Skeletal muscle satellite cell (primary cell): ENCODE measurements around the gene KCNE1.

ENCODE experiments used
- H3K27me3 ChIP-seq: 2 replicates; pipeline ENCODE4 v1.7.0; 2013; ENCODE audit warnings: low read length; ENCODE audit not compliant: control insufficient read depth, insufficient read depth
- H3K36me3 ChIP-seq: 2 replicates; pipeline ENCODE4 v1.7.0; 2013; ENCODE audit warnings: mild to moderate bottlenecking, control low read depth, low read length; ENCODE audit not compliant: insufficient read depth
- H3K4me1 ChIP-seq: 2 replicates; pipeline ENCODE4 v1.7.0; 2013; ENCODE audit warnings: low read length; ENCODE audit not compliant: control insufficient read depth, insufficient read depth
- H3K4me2 ChIP-seq: 2 replicates; pipeline ENCODE4 v1.7.0; 2013; ENCODE audit warnings: mild to moderate bottlenecking, low read length
- H3K4me3 ChIP-seq: 2 replicates; pipeline ENCODE4 v1.7.0; 2013; ENCODE audit warnings: low read length
- H3K9ac ChIP-seq: 2 replicates; pipeline ENCODE4 v1.7.0; 2013; ENCODE audit warnings: mild to moderate bottlenecking, low read depth, low read length, moderate library complexity
- H3K9me3 ChIP-seq: replicated peaks from 2 replicates; pipeline ENCODE4 v1.7.0; 2013; ENCODE audit warnings: mild to moderate bottlenecking, control low read depth, low read length

Gene KCNE1

GRCh38 chr21:34520764-34521508, 8.9 kb upstream of the KCNE1 start:
- H3K4me1 ChIP-seq = peaks cover 14% of the 10 kb centered on the region
- no peak overlapping the region for H3K9ac ChIP-seq
- no peak overlapping the region for H3K4me2 ChIP-seq
- H3K9me3 ChIP-seq = no peaks in the 10 kb centered on the region
- no peak overlapping the region for H3K4me3 ChIP-seq
- peaks cover 42% of the 10 kb centered on the region for H3K36me3 ChIP-seq
- H3K27me3 ChIP-seq = no peaks in the 10 kb centered on the region

- H3K4me3 ChIP-seq = no peak overlapping the region
- H3K36me3 ChIP-seq = peaks cover 42% of the 10 kb centered on the region
- no peak overlapping the region for H3K9ac ChIP-seq
- no peak overlapping the region for H3K4me2 ChIP-seq
- no peaks in the 10 kb centered on the region for H3K27me3 ChIP-seq
- peaks cover 8% of the 10 kb centered on the region for H3K4me1 ChIP-seq
- H3K9me3 ChIP-seq = no peaks in the 10 kb centered on the region
Measured at GRCh38 chr21:34520281-34520680, 8.3 kb upstream of the KCNE1 start.

- no peak overlapping the region for H3K4me2 ChIP-seq
- peaks cover 2% of the 10 kb centered on the region for H3K4me1 ChIP-seq
- peaks cover 42% of the 10 kb centered on the region for H3K36me3 ChIP-seq
- H3K9me3 ChIP-seq = no peaks in the 10 kb centered on the region
- no peaks in the 10 kb centered on the region for H3K27me3 ChIP-seq
- H3K9ac ChIP-seq = no peak overlapping the region
- H3K4me3 ChIP-seq = no peak overlapping the region
Measured at GRCh38 chr21:34519694-34520093, 7.7 kb upstream of the KCNE1 start.

GRCh38 chr21:34519016-34519415, 7.0 kb upstream of the KCNE1 start:
- H3K9ac ChIP-seq = no peak overlapping the region
- H3K4me3 ChIP-seq = no peak overlapping the region
- no peaks in the 10 kb centered on the region for H3K27me3 ChIP-seq
- H3K4me2 ChIP-seq = no peak overlapping the region
- H3K36me3 ChIP-seq = peaks cover 42% of the 10 kb centered on the region
- H3K9me3 ChIP-seq = no peaks in the 10 kb centered on the region
- no peaks in the 10 kb centered on the region for H3K4me1 ChIP-seq

- no peaks in the 10 kb centered on the region for H3K4me1 ChIP-seq
Measured at GRCh38 chr21:34518301-34518700, 6.3 kb upstream of the KCNE1 start.

GRCh38 chr21:34517491-34518245, 5.7 kb upstream of the KCNE1 start:
- Histone ChIP-seq H3K4me1 (no peaks in the 10 kb centered on the region), H3K4me3 (no peak overlapping the region), H3K27me3 (no peaks in the 10 kb centered on the region)

More at GRCh38 chr21:34518301-34518700, 6.3 kb upstream of the KCNE1 start:
- Histone ChIP-seq H3K9ac (no peak overlapping the region), H3K36me3 (peaks cover 42% of the 10 kb centered on the region), H3K4me2 (no peak overlapping the region), H3K4me3 (no peak overlapping the region), H3K27me3 (no peaks in the 10 kb centered on the region), H3K9me3 (no peaks in the 10 kb centered on the region)

GRCh38 chr21:34517039-34517438, 5.0 kb upstream of the KCNE1 start:
- Histone ChIP-seq H3K27me3 (no peaks in the 10 kb centered on the region), H3K4me2 (no peak overlapping the region), H3K4me3 (no peak overlapping the region), H3K9ac (no peak overlapping the region), H3K9me3 (no peaks in the 10 kb centered on the region), H3K36me3 (peaks cover 42% of the 10 kb centered on the region), H3K4me1 (peaks cover 4% of the 10 kb centered on the region)

More at GRCh38 chr21:34517491-34518245, 5.7 kb upstream of the KCNE1 start:
- no peak overlapping the region for H3K4me2 ChIP-seq
- H3K36me3 ChIP-seq = peaks cover 42% of the 10 kb centered on the region
- H3K9ac ChIP-seq = no peak overlapping the region
- H3K9me3 ChIP-seq = no peaks in the 10 kb centered on the region

GRCh38 chr21:34514576-34515115, 2.6 kb upstream of the KCNE1 start:
- Histone ChIP-seq H3K4me1 (peaks cover 12% of the 10 kb centered on the region), H3K9me3 (no peaks in the 10 kb centered on the region), H3K4me2 (no peak overlapping the region), H3K36me3 (peaks cover 20% of the 10 kb centered on the region), H3K4me3 (no peak overlapping the region), H3K27me3 (no peaks in the 10 kb centered on the region), H3K9ac (no peak overlapping the region)

GRCh38 chr21:34513129-34513675, 1.2 kb upstream of the KCNE1 start:
- Histone ChIP-seq H3K4me1 (peaks cover 12% of the 10 kb centered on the region), H3K9me3 (no peaks in the 10 kb centered on the region), H3K27me3 (no peaks in the 10 kb centered on the region), H3K4me3 (no peak overlapping the region), H3K4me2 (no peak overlapping the region), H3K36me3 (peaks cover 10% of the 10 kb centered on the region), H3K9ac (no peak overlapping the region)

- Histone ChIP-seq H3K27me3 (peaks cover 13% of the 10 kb centered on the region), H3K4me1 (peaks cover 12% of the 10 kb centered on the region), H3K9ac (no peak overlapping the region), H3K4me3 (no peak overlapping the region), H3K4me2 (no peak overlapping the region), H3K9me3 (no peaks in the 10 kb centered on the region), H3K36me3 (no peaks in the 10 kb centered on the region)
Measured at GRCh38 chr21:34511181-34511580, 829 bp downstream of the KCNE1 start.
